Measurements from ENCODE around the gene DGCR8.

The DGCR8 gene

GRCh38 chr22:20155330-20156041 lies 75.4 kb downstream of the DGCR8 start:
- TF ChIP-seq ZFP3 (CRISPR knock-in tag; IDR thresholded peaks at IDR 0.05) = no peak
- peak; percentile 30; the same call in 1 of the 2 replicates for TF ChIP-seq TCF4 (CRISPR knock-in tag; IDR thresholded peaks at IDR 0.05; ENCODE audit: borderline replicate concordance)
- no peak for TF ChIP-seq CSRNP3 (CRISPR knock-in tag; IDR thresholded peaks at IDR 0.05)
- TF ChIP-seq, protein P1, sequence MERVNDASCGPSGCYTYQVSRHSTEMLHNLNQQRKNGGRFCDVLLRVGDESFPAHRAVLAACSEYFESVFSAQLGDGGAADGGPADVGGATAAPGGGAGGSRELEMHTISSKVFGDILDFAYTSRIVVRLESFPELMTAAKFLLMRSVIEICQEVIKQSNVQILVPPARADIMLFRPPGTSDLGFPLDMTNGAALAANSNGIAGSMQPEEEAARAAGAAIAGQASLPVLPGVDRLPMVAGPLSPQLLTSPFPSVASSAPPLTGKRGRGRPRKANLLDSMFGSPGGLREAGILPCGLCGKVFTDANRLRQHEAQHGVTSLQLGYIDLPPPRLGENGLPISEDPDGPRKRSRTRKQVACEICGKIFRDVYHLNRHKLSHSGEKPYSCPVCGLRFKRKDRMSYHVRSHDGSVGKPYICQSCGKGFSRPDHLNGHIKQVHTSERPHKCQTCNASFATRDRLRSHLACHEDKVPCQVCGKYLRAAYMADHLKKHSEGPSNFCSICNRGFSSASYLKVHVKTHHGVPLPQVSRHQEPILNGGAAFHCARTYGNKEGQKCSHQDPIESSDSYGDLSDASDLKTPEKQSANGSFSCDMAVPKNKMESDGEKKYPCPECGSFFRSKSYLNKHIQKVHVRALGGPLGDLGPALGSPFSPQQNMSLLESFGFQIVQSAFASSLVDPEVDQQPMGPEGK (CRISPR knock-in tag; IDR thresholded peaks at IDR 0.05; ENCODE audit: borderline replicate concordance) = peak; percentile 23; the same call in 1 of the 2 replicates
- no peak for TF ChIP-seq ARNTL (CRISPR knock-in tag; IDR thresholded peaks at IDR 0.05; ENCODE audit: borderline replicate concordance, low read depth)
- no peak for TF ChIP-seq RARB (CRISPR knock-in tag; IDR thresholded peaks at IDR 0.05)
- peak; percentile 81 for ATAC-seq

DNA sequence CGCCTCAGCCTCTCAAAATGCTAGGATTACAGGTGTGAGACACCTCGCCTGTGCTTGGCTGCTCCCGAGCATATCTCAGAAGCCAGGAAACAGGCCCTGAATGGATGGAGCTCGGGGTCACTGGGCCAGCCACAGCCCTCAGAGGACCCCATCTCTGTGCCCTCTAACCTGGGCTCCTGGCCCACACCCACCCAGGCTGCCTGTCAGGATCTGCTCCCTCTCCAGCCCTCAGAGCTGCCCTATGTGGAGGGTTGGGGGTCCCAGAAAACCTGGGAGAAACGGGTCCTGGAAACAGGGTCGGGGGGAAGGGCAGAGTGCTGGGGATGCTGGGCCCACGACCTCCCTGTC lies 76.0 kb downstream of the DGCR8 start:
- no peak for ATAC-seq
- no peak for TF ChIP-seq CREB5 (CRISPR knock-in tag; IDR thresholded peaks at IDR 0.05; ENCODE audit: low read depth)

- TF ChIP-seq CSRNP3 (CRISPR knock-in tag; IDR thresholded peaks at IDR 0.05) = no peak
- TF ChIP-seq, protein P2, sequence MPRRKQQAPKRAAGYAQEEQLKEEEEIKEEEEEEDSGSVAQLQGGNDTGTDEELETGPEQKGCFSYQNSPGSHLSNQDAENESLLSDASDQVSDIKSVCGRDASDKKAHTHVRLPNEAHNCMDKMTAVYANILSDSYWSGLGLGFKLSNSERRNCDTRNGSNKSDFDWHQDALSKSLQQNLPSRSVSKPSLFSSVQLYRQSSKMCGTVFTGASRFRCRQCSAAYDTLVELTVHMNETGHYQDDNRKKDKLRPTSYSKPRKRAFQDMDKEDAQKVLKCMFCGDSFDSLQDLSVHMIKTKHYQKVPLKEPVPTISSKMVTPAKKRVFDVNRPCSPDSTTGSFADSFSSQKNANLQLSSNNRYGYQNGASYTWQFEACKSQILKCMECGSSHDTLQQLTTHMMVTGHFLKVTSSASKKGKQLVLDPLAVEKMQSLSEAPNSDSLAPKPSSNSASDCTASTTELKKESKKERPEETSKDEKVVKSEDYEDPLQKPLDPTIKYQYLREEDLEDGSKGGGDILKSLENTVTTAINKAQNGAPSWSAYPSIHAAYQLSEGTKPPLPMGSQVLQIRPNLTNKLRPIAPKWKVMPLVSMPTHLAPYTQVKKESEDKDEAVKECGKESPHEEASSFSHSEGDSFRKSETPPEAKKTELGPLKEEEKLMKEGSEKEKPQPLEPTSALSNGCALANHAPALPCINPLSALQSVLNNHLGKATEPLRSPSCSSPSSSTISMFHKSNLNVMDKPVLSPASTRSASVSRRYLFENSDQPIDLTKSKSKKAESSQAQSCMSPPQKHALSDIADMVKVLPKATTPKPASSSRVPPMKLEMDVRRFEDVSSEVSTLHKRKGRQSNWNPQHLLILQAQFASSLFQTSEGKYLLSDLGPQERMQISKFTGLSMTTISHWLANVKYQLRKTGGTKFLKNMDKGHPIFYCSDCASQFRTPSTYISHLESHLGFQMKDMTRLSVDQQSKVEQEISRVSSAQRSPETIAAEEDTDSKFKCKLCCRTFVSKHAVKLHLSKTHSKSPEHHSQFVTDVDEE (CRISPR knock-in tag; IDR thresholded peaks at IDR 0.05) = no peak
- peak; percentile 75 for ATAC-seq
These were observed 76.8 kb downstream of the DGCR8 start for GRCh38 chr22:20156611-20157429.

- ATAC-seq = no peak
- TF ChIP-seq ZNF8 (CRISPR knock-in tag; IDR thresholded peaks at IDR 0.05) (no peak), TOX (CRISPR knock-in tag; IDR thresholded peaks at IDR 0.05; ENCODE audit: borderline replicate concordance) (no peak), BACH2 (CRISPR knock-in tag; IDR thresholded peaks at IDR 0.05; ENCODE audit: borderline replicate concordance) (no peak), CREB5 (CRISPR knock-in tag; IDR thresholded peaks at IDR 0.05; ENCODE audit: low read depth) (no peak), ZNF565 (CRISPR knock-in tag; conservative IDR thresholded peaks at IDR 0.05; ENCODE audit: low read depth) (no peak), ZNF70 (CRISPR knock-in tag; IDR thresholded peaks at IDR 0.05) (no peak), TCF4 (CRISPR knock-in tag; IDR thresholded peaks at IDR 0.05; ENCODE audit: borderline replicate concordance) (no peak), ESRRG (CRISPR knock-in tag; IDR thresholded peaks at IDR 0.05) (no peak), CSDC2 (CRISPR knock-in tag; IDR thresholded peaks at IDR 0.05) (no peak), GLIS3 (CRISPR knock-in tag; IDR thresholded peaks at IDR 0.05) (no peak), ISL1 (CRISPR knock-in tag; IDR thresholded peaks at IDR 0.05) (no peak)
- TF ChIP-seq, protein P1 (CRISPR knock-in tag; IDR thresholded peaks at IDR 0.05; ENCODE audit: borderline replicate concordance) = no peak
- TF ChIP-seq, protein P3, sequence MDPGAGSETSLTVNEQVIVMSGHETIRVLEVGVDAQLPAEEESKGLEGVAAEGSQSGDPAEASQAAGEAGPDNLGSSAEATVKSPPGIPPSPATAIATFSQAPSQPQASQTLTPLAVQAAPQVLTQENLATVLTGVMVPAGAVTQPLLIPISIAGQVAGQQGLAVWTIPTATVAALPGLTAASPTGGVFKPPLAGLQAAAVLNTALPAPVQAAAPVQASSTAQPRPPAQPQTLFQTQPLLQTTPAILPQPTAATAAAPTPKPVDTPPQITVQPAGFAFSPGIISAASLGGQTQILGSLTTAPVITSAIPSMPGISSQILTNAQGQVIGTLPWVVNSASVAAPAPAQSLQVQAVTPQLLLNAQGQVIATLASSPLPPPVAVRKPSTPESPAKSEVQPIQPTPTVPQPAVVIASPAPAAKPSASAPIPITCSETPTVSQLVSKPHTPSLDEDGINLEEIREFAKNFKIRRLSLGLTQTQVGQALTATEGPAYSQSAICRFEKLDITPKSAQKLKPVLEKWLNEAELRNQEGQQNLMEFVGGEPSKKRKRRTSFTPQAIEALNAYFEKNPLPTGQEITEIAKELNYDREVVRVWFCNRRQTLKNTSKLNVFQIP (CRISPR knock-in tag; IDR thresholded peaks at IDR 0.05; ENCODE audit: borderline replicate concordance, low read depth) = no peak
These were observed 77.6 kb downstream of the DGCR8 start for GRCh38 chr22:20157430-20158183.

Measured in SK-N-SH treated with all-trans-retinoic acid at 6 μM for 48 hours (cell line).